ENCODE data around the gene SIAH3. TPM values are rescaled to one million over a fixed set of nuclear protein-coding genes. Genes with fewer than 3 reads are reported as not detected.

Gene SIAH3
- polyA plus RNA-seq, 12 donors = 0.07 to 1.0 (median 0.19) TPM; not detected in 2

GRCh38 chr13:45863709-45864590 is 12.4 kb upstream of the SIAH3 start:
- no peak for DNase-seq

- DNase-seq = no peak
Measured at GRCh38 chr13:45861322-45861721, 9.8 kb upstream of the SIAH3 start.

GRCh38 chr13:45860240-45860639 is 8.7 kb upstream of the SIAH3 start:
- DNase-seq = no peak

GRCh38 chr13:45859705-45860104 is 8.2 kb upstream of the SIAH3 start:
- no peak for DNase-seq

GRCh38 chr13:45852494-45852893 is 941 bp upstream of the SIAH3 start:
- no peak for DNase-seq

GRCh38 chr13:45851956-45852355 is 403 bp upstream of the SIAH3 start:
- no peak for DNase-seq

GRCh38 chr13:45850027-45850613 is 1.4 kb downstream of the SIAH3 start:
- DNase-seq = no peak

GRCh38 chr13:45849408-45849807 is 2.1 kb downstream of the SIAH3 start:
- no peak for DNase-seq

GRCh38 chr13:45847554-45848224 is 3.9 kb downstream of the SIAH3 start:
- DNase-seq = no peak

GRCh38 chr13:45846681-45847080 is 4.9 kb downstream of the SIAH3 start:
- DNase-seq = no peak

- no peak for DNase-seq
Measured at GRCh38 chr13:45838171-45838745, 13.3 kb downstream of the SIAH3 start.

- DNase-seq = no peak
Measured at GRCh38 chr13:45837111-45837510, 14.4 kb downstream of the SIAH3 start.

- DNase-seq = no peak
Measured at GRCh38 chr13:45834411-45834994, 17.1 kb downstream of the SIAH3 start.

- no peak for DNase-seq
Measured at GRCh38 chr13:45833663-45834375, 17.7 kb downstream of the SIAH3 start.

GRCh38 chr13:45833242-45833641 is 18.3 kb downstream of the SIAH3 start:
- no peak for DNase-seq

- DNase-seq = no peak
Measured at GRCh38 chr13:45831851-45832250, 19.7 kb downstream of the SIAH3 start.

- DNase-seq = no peak
Measured at GRCh38 chr13:45830121-45830520, 21.4 kb downstream of the SIAH3 start.

- DNase-seq = no peak
Measured at GRCh38 chr13:45828256-45828968, 23.1 kb downstream of the SIAH3 start.

- no peak for DNase-seq
Measured at GRCh38 chr13:45827318-45827717, 24.2 kb downstream of the SIAH3 start.

- no peak for DNase-seq
Measured at GRCh38 chr13:45826731-45827130, 24.8 kb downstream of the SIAH3 start.

- no peak for DNase-seq
Measured at GRCh38 chr13:45825387-45825650, 26.2 kb downstream of the SIAH3 start.
